Measurements from ENCODE around the gene HECTD4.

Gene HECTD4

GRCh38 chr12:112307317-112308011 lies 74.8 kb downstream of the HECTD4 start:
- TF ChIP-seq CTCF (conservative IDR thresholded peaks at IDR 0.05) (no peak), ZFX (IDR thresholded peaks at IDR 0.05) (no peak)
- H3K27ac ChIP-seq, result no peak overlapping the region

- H3K27ac ChIP-seq, result no peak overlapping the region
- TF ChIP-seq ZFX (IDR thresholded peaks at IDR 0.05) (no peak), CTCF (conservative IDR thresholded peaks at IDR 0.05) (no peak)
Measured at GRCh38 chr12:112305951-112306350, 76.3 kb downstream of the HECTD4 start.

- peak overlapping the region; percentile 47 for H3K27ac ChIP-seq
- TF ChIP-seq CTCF (conservative IDR thresholded peaks at IDR 0.05) (no peak), ZFX (IDR thresholded peaks at IDR 0.05) (no peak)
Measured at GRCh38 chr12:112304436-112304835, 77.8 kb downstream of the HECTD4 start.

GRCh38 chr12:112303799-112304198 lies 78.4 kb downstream of the HECTD4 start:
- H3K27ac ChIP-seq, result peak overlapping the region; percentile 47; the same call in 1 of the 2 replicates
- TF ChIP-seq ZFX (IDR thresholded peaks at IDR 0.05) (no peak), CTCF (conservative IDR thresholded peaks at IDR 0.05) (no peak)

GRCh38 chr12:112303004-112303403 lies 79.2 kb downstream of the HECTD4 start:
- TF ChIP-seq CTCF (conservative IDR thresholded peaks at IDR 0.05) (no peak), ZFX (IDR thresholded peaks at IDR 0.05) (no peak)
- no peak overlapping the region for H3K27ac ChIP-seq

GRCh38 chr12:112299704-112300103 lies 82.5 kb downstream of the HECTD4 start:
- TF ChIP-seq ZFX (IDR thresholded peaks at IDR 0.05) (no peak), CTCF (conservative IDR thresholded peaks at IDR 0.05) (no peak)
- no peak overlapping the region for H3K27ac ChIP-seq

GRCh38 chr12:112297188-112297587 lies 85.0 kb downstream of the HECTD4 start:
- no peak overlapping the region for H3K27ac ChIP-seq
- TF ChIP-seq ZFX (IDR thresholded peaks at IDR 0.05) (no peak), CTCF (conservative IDR thresholded peaks at IDR 0.05) (no peak)
